GM21367 (cell line): ENCODE data around the gene SLC26A1.

Experiments used
- ATAC-seq: cut with Tn5 transposase; IDR thresholded peaks from one replicate; pipeline ENCODE4 v1.9.1; 2021; ENCODE audit not compliant: unreplicated experiment

The SLC26A1 gene, protein sequence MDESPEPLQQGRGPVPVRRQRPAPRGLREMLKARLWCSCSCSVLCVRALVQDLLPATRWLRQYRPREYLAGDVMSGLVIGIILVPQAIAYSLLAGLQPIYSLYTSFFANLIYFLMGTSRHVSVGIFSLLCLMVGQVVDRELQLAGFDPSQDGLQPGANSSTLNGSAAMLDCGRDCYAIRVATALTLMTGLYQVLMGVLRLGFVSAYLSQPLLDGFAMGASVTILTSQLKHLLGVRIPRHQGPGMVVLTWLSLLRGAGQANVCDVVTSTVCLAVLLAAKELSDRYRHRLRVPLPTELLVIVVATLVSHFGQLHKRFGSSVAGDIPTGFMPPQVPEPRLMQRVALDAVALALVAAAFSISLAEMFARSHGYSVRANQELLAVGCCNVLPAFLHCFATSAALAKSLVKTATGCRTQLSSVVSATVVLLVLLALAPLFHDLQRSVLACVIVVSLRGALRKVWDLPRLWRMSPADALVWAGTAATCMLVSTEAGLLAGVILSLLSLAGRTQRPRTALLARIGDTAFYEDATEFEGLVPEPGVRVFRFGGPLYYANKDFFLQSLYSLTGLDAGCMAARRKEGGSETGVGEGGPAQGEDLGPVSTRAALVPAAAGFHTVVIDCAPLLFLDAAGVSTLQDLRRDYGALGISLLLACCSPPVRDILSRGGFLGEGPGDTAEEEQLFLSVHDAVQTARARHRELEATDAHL

DNA sequence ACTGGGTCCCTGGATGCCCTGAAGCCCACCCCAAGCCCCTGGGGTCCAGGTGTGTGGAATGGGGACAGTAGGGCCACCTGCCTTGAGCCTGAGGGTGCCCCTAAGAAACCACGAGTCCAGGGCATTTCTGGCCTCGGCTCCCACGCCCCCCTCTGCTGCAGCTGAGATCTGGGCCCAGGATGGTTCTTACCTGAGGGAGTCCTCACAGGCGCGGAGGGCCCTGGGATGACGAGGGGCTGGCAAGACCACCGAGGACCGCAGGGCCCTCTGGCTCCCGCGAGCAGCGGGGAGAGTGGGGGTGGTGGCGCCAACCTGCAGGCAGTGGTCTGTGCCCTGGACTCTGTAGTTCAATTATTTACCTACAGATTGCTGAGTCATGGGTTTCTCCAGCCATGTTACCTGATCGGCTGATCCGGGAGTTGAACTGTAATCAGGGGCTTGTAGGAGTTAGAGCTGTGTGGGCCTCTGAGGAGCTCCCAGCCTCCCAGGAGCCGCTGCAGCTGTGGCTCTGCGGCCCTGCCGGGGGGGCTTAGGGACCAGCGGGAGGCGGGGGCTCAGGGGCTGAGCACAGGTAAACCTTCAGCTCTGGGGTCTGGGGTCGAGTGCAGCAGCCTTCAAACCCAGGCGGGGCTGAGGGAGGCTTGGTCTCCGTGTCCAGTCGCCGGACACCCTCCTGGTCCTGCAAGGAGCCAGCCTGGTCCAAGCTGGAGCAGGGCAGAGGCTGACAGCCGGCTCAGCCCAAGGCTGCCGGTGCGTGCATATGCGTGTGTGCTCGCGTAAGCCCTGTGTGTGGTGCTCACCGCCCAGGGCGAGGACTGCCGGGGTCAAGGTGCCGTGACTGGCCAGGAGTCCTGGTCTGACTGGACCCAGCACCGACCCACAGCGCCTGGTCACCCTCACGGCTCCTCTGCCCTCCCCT lies at the start of gene SLC26A1:
SLC26A1 (minus strand) TSS at position 294 of the 919 bp plus-strand sequence. CDS start 1,701 bp downstream, outside the sequence.
- ATAC-seq, result no peak

GRCh38 chr4:1042352-1043055 lies 49.3 kb upstream of the SLC26A1 start:
- no peak for ATAC-seq

DNA sequence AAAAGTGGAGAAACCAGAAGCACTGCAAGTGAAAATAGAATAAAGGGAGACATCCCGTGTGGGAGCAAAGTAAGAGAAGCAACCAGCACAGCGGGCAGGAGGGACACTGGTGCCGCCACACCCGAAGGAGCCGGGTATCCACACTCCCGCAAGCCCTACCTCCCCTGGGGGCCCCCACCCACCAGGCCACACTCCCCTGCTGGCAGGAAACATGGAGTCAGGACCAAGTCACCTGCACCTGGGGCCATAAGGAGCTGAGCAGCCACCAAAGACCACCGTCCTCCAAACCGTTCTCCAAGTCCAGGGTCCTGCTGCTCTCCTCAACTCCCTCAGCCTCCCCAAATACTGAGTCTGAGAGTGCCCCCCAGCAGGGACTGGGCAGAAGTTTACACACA lies 48.7 kb upstream of the SLC26A1 start:
- ATAC-seq, result no peak

- no peak for ATAC-seq
Measured at GRCh38 chr4:1041147-1041935, 48.1 kb upstream of the SLC26A1 start.

DNA sequence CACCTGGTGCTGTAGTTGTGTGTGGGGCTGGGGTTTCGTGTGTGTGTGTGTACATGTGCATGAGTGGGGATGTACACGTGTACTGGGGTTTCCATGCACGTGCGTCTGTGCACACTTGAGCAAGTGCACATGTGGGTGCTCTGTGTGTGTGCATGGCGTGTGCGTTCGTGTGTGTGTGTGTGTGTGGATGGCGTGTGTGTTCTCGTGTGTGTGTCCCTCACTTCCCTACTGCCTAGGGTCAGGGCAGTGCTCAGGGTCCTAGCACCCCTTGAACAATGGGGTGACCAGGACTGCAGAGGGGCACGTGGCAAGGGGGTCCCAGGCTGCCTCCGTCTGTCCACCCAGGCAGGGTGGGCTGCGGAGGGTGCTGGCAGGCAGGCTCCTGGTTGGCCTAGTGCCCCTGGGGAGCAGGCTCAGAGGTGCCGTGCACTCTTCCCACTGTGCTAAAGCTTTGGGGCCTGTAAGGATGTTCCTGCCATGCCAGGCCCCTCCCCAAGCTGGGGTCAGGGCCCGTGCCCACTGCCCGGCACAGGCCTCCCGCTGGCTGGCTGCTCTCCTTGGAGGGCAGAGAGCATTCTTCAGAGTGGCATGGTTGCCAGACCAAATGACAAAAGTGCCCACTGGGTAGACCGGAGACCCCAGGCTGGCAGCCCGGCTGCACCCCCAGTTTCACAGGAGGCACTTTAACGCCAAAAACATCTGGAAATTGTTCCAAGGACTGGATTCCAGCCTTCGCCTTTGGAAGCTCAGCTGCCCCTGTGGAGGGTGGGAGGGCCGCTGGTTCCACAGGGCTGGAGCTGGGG lies 47.3 kb upstream of the SLC26A1 start:
- no peak for ATAC-seq

DNA sequence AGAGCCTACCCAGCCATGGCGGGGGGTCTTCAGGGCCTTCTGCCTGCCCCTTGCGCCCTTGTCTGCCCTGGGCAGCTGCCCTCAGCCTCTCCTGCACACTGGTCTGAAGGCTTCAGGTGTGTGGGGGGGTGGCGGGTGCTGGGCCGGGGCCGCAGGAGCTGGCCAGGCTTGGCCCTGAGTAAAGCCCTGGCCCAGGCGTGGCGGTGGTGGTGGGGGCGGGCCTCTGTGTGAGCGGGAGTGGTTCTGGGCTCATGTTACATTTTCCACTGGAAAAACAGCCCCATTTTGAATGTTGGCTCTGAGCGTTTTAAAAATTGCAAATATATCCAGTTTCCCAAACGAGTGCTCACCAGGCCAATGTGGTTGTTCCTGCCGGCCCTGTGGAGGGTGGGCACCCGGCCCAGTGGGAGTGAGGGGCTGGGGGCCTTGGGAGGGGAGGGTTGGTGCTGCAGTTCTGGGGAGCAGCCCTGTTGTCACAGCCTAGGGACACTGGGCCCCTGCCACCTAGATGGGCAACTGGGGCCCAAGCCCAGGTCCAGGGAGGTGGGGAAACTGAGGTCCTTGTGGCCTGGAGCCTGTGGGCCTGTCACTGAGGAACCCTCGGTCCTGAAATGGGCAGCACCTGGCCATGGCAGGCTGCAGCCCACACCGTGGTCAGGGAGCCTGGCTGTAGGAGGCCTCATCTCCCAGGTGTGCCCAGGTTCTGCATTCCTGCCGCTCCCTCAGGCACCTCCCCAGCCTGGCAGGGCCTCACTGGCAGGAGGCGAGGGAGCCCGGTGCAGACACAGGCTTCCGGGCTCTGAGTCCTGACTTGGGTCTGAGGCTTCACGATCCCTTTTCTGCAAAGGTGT lies 46.5 kb upstream of the SLC26A1 start:
- ATAC-seq, result no peak

DNA sequence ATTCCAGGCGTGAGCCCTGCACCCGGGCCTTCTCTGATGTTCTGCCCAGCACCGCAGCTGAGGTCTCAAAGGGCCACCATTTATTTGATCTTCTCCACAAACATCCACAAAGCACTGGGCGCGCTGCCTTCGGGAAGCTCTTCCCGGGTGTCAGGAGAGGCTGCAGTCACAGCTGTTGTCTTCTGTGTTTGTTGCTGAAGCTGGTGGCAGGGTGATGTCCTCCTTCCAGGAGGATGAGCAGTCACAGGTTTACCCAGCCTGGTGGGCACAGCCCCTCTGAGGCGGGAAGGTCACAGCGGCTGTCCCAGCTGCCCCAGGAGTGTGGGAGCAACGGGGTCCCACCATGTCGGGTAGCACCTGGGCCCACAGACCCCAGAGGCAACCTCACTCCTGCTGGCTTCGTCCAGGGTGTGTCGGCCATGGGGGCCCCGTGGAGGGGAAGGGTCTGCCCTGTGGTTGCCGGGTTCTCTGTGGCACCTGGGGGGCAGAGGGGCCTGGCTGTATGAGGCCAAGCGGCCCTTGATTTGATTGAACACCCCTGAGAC lies 45.8 kb upstream of the SLC26A1 start:
- ATAC-seq, result no peak

- no peak for ATAC-seq
Measured at GRCh38 chr4:1036976-1037810, 44.0 kb upstream of the SLC26A1 start.

- no peak for ATAC-seq
Measured at GRCh38 chr4:1036095-1036494, 42.9 kb upstream of the SLC26A1 start.

DNA sequence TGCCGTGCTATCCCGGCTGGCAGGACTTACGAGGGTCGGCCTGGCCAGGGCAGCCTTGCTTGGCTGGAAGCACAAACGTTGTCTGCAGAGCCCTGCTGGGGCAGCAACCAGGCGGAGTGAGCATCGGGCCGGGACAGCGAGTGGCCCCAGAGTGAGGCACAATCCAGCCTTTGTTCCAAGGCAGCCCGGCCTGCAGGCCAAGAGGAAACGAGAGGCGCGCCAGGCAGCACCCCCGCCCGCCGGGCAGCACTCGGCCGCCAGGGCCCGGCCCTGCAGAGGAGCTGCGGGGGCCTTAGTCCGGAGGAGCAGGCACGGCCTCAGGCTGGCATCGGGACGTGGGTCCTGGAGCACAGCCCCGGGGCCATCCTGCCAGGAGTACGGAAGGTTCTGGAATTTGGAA lies 42.3 kb upstream of the SLC26A1 start:
- no peak for ATAC-seq

DNA sequence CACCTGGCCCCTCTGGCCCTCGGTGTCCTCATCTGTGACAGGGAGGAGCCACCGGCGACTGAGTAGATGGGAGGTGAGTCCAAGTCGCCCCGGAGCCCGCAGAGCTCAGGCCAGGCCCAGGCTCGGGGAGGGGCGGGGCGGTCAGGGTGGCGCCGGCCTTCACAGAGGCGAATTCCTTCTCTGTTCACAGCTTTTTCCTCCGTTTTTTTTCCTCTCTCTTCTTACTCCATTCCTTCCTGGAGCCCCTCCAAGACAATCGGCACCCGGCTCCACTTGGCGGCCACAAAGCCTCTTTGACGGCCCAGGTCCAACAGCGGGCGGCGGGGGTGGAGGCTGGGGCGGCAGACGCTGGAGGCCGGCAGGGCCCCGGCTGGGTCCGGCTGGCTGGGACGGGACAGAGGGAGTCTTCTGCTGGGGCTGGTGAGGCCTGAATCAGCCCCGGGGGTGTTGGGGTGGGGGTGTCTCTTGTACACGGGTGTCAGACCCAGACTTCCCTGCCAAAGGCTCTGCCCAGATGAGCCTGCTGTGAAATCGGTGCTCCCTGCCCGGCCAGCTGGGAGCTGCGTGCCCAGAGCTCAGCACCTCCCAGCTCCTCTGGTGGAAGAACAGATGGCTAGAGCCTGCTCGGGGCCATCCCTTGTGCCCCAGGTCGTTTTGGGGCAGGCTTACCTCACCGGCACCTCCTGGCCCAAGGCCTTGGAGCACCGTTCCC lies 40.8 kb upstream of the SLC26A1 start:
- ATAC-seq, result no peak

DNA sequence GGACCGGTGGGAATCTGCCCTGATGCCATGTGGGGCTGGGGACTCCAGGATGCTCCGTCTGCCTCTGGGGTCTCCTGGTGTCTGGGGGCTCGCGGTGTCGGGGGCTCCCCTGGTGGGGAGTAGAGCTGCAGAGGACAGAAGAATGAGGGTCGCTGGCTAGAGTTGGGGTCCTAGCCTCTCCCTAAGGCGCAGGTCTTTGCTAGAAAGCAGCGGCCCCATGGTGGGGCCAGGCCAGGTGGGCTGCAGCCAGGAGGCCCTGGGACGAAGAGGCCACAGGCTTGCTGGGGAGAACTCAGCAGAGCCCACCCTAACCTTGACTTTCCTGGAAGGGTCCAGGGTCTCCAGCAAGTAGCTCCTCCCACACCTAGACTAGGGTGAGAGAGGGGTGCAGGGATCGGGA lies 39.7 kb upstream of the SLC26A1 start:
- ATAC-seq, result no peak

- ATAC-seq, result no peak
Measured at GRCh38 chr4:1031956-1032795, 39.0 kb upstream of the SLC26A1 start.

DNA sequence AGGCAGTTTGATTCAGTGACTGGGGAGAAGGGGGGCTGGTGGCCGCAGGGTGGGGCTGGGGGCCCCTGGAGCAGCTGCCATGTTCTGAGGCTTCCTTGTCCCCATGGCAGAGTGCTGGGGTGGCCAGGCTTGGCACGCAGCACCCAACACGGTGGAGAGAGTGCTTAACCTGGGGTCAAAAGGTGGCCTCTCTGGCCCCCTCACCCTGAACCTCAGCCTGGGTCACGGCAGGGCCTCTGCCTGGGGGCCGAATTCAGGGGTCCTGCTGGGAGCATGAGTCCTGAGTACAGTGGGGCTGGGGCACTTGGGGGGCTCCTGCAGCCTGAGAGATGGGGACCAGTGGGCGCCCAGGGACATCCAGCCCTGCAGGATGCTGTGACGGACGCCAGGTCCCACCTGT lies 38.1 kb upstream of the SLC26A1 start:
- ATAC-seq, result no peak

DNA sequence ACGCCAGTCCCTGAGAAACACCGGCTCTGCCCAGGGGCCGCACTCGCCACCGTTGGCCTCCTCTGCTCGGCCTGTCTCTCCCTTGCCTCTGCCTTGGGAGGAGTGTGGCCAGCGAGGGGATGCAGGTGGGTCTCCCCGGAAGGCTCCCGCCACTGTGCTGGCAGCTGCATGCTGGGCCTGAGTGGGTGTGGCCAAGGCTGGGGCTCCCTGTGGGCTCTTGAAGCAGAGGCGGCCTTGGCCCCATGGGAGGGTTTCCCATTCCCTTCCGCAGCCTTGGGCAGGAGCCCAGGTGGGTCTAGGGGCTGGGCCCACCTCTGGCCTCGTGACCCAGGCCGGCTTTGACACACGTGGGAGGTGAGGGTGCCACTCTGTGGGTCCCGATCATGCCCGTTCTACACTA lies 37.4 kb upstream of the SLC26A1 start:
- no peak for ATAC-seq

DNA sequence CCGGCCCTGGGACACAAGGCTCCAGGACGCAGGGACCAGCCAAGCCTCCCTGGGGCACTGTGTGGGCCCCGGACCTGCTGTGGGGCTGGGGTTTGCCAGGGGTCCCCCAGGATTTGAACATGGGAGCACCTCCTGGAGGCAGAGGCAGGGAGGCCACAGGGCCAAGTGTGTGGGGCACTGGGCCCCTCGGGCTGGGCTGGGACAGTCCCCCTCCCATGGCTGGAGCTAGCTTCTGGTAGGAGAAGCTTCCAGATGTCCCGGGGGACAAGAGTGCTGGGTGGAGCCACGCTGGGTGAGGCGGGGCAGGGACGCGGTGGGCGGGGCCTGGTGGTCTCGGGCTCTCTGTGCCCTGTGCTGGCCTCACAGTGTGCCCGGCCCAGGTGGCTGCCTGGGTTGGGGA lies 36.8 kb upstream of the SLC26A1 start:
- no peak for ATAC-seq
